ENCODE data around the gene RTN4RL1.
"Not testable (repeated sequence)": the region's sequence is repeated elsewhere in the genome, so short reads cannot be mapped to it uniquely, and the experiment has no call there.

RTN4RL1 gene

DNA sequence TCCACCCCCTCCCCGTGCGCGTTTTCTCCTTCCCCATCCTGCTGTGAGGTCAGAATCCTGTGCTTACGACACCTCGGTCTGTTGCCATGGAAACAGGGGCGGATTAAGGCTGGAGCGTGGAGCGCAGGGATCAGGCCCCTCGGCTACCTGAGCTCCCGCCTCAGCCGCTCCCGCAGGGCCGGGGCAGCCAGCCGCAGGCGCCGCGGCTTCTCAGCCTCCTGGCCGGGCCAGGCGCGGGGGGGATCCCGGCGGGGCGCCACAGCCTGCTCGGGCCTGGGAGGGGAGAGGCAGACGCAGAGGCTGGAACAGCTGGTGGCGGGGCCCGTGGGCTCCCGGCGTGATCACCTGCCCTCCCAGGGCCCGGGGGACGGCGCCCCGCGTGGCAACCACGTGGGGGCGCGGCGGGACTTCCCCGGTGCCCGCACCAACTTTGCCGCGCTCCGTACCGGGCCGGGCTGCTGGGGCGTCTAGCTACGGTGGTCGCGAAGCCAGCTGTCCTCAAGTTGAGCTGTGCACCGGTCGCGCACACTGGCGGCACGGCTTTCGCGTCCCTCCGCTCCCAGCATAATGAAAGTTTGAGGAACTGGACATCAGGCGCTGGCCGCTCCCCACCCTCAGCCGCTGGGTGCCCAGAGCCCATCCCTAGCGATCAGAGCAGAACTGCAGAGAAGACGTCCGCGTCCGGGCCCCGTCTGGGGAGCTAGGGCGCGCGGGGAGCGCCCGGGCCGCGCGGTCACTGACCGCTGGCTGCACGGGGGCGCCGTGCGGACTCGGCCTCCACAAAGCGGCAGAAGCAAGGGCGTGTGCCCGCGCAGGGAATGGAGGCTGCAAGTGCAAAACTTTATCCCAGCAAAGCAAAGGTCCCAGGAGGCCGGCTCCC lies 1.2 kb downstream of the RTN4RL1 start:
- no peak for DNase-seq

DNA sequence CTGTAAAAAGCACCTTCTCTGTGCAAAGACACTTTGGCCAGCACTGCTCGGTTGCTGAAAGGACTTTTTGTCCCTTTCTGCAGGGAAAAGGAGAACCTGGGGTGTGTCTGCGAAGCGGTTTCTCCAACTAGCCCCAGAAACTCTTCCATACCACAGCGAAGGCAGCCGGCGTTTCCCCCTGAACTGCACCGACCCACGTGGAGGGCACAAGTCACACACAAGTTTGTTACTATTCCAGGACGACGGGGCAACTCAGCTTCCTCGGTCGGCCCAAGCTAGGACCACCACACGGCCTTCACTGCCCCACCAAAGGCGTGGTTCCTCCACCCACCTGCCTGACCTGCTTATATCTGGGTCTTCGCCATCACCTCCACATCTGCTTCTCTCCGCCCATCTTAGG lies 1.9 kb downstream of the RTN4RL1 start:
- no peak for DNase-seq

DNA sequence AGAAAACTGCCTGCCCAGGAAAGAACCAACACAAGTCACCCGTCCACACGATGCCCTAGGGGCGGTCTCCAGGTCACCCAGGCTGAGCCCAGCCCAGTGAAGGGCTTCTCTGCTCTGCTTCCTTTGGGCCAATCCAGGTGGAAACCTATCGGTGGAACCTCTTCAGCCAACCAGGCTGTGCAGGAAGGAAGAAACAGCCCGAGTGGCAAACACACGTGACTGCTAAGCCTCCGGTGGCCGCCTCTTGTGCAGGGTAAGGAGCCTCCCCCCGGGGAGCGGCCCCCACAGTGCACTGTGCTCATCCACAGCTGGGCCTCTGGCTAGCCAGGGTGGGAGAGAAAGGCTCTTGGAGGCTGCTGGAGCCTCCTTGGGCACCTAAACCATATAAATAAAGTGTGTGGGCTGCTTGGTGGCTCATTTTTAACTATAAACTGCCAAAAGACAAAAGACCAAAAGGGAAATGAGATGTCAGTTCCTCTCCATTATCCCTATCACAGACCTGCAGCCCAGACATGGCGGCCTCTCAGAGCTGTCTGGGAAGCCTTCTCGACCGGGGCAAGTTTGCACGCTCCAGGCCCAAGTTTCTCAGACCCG lies 2.4 kb downstream of the RTN4RL1 start:
- no peak for DNase-seq

DNA sequence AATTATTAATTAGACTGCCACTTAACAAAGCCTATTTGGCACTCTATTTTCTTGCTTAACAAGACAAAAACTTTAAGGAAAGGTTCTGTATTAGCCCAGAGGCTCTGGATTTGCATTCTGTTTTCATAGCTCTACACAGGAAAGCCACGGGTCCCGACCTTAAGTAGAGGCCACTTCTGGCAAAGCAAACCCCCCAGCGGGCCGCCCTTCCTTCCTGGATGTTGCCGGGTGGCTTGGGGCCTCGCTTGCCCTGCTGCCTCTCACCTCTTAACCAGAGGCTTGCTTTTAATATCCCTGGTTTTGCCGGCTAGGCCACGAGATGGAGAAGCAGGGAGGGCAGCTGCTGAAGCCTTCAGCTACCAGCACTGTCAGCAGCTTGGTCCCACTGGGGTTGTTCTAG lies 4.4 kb downstream of the RTN4RL1 start:
- DNase-seq = no peak

DNA sequence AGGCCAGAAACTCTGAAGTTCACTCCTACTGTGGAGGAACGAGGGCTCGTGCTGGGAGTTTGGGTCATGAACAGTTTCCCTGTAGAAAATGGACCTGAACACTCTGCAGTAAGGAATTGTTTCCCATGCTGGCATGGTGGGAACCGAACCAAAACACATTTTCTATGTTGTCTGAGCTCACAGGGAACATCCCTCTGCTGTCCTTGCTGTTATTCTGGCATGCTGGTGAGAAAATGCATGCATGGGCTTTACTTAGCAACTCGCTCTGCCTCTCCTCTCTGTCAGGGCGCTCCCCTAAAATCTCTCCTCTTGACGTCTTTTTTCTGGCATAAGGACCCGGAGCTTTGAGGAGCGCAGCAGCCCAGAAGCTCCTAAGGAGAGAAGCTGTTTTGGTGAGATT lies 5.4 kb downstream of the RTN4RL1 start:
- no peak for DNase-seq

DNA sequence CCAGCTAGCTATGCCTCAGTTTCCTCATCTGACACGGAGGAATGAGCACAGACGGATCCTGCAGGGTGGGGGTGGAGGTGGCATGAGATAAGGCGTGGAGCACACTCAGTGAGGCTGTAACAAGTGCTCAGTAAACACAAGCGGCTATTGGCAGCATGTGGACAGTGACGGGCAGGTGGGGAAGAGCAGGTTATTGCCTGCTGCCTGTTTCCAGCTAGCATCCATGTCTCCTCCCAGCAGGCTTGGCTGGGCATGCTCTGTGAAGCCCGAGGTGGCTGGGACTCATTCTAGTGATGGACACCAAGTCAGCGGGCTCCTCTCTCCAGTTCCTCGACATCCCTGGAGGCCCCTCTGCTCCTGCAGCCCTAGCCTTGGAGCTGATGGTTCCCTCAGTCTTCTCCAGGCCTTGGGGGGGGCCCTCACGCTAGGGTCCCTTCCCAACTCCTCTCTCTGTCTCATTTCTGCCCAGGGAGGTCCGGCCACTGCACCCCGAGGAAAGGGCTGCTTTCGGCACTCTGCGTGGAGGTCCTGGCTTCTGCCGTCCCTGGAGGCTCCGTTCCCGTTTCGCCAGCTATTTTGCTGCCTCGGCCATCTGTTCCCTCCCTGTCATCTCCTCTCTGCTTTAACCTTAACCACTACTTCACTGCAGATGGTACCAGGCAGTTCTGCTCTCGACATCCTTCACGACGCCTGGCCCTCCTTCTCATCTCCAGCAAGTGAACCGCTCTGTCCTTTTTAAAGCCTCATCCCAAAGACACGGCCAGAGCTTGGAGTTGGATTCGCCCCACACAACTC lies 6.2 kb downstream of the RTN4RL1 start:
- DNase-seq = no peak

DNA sequence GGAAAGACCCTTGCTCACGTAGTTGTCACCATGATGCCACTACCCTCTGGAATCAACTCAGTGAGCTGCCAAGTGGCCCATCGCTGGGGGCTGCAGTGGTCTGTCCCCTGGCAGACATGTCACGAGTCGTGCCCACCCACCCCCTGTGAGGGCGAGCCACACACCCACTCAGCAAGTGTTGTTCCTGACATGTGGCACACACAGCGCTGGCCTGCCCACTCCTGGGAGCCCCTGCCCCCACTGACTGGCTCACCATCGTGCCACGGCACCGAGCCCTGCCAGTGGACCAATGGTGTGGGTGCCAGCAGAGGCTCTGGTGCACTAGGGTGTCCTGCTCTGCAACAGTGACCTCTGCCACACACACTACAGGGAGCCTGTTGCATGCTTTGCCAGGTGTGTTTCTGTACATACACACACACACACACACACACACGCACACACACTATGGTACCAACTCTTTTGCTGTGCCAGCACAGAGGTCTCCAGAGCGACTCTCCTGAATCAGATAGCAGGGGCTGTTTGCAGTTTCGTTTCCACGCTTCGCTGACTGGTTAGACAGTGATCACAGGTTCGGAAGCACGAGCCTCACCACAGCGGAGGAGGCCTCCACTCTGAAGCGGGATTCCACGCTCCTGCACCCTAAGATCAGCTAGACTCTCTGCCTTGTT lies 7.7 kb downstream of the RTN4RL1 start:
- no peak for DNase-seq

DNA sequence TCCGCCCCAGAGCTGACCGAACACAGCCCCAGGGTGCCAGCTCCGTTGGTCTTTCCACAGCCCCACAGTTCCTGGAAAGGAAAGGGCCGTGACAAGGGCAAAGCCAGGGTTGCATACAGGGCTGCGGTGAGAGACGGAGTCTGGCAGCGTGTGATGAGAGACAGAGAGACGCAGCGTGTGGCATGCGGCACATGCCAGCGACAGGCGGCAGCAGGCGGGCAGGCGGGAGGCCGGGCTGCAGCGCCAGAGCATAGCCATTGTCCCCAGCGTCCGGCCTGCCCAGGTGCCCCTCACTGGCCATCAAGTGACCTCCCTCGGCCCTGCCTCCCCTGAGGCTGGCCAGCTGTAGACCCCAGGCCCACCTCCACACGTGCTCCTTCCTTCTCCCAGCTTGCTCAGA lies 8.6 kb downstream of the RTN4RL1 start:
- DNase-seq = no peak

DNA sequence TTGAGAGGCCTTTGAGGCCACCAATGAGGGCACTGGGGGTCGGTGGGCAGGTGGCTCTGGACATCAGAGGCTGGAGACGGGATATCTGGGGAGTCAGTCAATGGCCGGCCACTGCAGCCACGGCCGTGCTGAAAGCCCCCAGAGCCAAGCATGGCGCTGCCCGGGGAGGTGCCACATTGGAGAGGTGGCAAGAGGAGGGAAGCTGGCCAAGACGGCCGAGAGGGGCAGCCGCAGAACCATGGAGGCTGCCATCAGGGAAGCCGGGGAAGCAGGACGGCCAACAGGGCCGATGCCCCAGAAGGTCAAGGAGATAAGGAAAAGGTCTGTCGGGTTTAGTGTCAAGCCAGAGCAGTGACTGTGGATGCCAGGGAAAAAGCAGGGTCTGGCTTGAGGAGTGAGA lies 9.8 kb downstream of the RTN4RL1 start:
- no peak for DNase-seq

DNA sequence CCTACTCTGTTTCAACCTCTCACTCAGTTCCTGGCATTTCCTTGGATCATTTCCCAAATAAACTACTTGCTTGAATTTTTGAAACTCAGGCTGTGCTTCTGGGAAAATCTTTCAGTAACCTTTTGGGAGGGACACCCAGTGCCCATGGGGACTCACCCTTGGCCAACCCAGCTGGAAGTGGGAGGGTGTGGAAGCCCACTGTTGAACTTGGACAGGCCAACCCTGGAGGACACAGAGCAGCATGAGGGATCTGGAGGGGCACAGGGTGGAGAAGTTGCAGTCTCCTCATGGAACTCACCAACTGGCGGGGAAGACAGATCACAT lies 11.2 kb downstream of the RTN4RL1 start:
- no peak for DNase-seq

DNA sequence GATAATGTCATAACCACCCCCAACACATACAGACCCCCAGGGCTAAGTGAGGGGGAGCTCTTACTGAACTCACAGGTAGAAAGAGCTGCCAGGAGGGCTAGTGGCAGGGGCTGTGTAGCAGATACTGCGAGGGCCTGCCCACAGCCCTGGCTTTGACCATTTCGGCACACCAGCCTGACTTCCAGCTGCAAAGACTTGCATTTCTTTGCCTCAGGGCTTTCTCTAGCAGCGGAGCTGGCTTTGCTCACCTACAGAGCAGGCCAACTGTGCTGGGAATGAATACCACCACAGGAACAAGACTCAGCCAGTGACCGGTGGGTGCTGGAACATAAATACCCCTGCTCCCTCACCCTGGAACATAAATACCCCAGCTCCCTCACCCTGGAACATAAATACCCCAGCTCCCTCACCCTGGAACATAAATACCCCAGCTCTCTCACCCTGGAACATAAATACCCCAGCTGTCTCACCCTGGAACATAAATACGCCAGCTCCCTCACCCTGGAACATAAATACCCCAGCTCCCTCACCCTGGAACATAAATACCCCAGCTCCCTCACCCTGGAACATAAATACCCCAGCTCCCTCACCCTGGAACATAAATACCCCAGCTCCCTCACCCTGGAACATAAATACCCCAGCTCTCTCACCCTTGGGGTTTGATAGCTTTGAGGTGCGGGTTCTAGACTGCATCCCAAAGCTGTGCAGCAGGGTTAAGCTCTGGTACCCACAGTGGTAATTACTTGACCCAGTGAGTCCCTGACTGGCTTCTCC lies 11.7 kb downstream of the RTN4RL1 start:
- DNase-seq = not testable (repeated sequence)

DNA sequence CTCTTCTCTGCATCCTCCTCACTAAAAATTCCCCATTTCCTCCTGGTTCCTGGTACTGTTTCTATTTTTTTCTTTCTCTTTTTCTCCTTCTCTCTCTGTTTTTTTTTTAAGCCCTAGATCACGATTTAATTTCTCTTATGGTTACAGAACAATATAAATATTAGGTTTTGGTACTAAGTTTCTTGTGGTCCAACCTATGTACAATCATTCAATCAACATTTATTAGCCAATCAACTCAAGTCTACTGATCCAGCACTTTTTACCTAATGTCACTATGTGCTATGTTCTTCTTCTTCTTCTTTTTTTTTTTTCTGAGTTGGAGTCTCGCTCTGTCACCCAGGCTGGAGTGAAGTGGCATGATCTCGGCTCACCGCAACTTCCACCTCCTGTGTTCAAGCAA lies 12.6 kb downstream of the RTN4RL1 start:
- DNase-seq = no peak

DNA sequence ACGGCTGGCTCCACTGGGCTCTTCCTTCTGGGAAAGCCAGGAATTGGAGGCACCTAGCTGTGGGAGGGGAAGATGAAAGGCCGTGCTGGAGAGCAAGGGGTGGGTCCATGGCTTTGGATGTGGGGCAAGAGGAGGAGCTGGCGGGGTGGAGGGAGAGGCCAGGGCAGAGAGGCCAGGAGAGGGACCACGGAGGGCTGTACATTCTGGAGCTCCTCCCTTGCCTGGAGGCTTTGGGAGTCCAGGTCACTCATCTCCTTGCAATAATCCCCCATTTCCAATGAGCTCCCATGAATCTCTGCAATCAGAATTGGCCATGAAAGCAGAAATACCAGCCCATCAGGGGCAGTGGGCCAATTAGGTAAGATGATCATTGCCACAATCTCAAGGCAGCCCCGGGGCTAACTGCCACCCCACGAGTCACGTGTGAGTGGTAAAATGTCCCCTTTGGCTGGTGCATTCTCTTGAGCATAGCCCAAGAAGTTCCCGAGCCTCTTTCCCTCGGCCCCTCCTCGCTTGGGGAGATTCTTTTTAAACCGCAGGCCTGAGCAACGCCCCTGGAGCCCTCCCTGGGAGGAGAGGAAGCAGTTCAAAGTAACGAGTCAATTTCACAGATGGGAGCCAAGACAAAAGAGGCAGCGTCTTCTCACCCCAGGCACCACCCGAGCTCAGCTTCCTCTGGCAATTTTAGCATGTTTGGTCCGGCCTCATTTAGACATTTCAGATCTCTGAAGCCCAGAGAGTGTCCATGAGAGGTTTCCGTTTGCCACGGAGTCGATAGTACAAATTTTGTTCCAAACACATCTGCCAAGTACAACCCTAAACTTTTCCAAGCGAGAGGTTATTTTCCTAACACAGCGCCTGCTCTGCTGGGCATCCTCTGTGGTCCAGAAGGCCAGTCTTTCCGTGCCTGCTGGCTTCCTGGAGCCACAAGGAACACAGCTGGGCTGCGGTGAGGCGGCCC lies 13.4 kb downstream of the RTN4RL1 start:
- no peak for DNase-seq

DNA sequence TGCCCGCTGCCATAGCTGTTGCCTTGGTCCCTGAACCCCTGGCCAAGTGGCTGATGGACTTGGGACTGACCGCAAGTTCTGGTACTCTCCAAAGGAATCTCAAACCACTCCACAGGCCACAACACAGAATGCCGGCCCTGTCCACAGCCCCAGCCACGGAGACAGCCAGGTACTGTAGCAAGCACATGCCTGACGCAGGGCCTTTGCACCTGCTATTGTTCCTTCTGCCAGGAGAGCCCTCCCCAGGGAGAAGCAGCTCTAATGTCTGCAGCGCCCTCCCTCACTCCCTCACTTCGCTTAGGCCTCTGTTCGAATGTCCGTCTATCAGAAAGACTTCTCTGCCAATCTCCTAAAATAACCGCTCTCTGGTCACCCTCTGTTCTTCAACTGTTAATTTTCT lies 15.4 kb downstream of the RTN4RL1 start:
- no peak for DNase-seq

DNA sequence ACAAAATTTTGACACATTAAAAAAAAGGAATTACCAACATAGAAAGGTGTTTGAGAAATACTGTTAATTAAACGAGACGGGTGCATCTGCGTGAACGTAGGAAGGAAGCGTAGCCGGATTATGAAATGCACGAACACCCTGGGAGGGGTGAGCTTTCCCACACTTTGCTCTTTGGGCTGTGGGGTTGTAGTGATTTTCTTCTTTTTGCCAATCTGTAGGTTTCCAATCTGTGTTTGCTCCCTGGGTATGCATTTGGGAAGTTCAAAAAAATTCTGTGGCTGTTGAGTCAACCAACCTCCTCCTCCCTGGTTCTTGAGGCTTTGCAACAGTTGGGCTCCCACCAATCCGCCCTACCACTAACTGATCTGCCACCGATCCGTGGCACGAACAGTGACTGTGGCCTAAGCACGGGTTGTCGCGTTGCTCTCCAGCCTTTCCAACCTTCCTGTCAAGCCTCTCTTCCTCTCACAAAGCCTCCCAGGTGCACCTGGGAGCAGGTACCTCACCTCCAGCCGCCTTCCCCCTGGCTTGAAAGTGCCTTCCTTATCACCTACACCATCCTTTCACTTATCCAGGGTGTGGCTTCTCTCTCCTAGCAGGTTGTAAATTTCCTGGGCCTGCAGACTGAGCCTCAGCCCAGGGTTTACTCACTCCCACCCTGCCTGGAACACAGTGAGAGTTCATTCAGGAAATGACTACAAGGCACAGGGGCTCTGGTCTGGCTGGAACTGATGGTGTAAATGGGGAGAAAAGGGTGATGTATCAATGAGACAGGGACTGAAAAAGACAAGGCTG lies 16.6 kb downstream of the RTN4RL1 start:
- DNase-seq = no peak

DNA sequence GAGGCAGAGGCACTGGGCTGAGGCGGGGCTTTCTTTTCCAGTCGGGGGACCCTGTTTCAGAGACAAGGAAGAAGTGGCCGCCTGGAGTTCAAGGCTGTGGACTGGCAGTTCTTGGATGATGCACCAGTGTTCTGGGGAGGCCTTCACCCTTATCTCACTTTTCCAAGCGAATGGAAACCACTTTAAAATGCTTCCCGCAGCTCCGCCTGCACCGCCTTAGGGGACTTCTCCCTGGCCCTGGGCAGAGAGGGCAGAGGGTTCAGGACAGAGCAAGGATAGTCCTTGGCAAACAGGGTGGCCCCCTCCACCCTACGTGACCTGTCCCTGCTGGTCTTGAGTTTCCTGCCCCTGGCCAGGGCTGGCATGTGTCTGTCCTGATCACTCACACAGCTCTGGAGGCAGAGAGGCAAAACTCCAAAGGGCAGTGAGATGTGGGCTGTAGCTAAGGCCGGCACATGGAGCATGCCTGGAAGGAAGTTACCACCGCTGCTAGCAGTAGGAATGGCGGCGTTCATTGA lies 20.6 kb downstream of the RTN4RL1 start:
- no peak for DNase-seq

DNA sequence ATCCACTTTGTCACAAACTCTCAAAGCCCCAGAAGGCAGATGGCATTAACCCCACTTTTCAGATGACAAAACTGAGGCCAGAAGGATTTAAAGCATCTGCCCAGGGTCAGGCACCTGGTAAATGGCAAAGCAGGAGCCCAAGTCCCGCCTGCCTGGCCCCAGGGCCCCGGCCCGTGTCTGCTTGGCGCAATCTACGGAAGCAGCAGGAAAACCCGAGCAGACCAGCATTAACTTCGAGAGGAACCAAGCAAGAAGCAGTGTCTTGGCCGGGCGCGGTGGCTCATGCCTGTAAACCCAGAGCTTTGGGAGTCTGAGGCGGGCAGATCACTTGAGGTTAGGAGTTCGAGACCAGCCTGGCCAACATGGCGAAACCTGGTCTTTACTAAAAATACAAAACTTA lies 21.6 kb downstream of the RTN4RL1 start:
- no peak for DNase-seq

DNA sequence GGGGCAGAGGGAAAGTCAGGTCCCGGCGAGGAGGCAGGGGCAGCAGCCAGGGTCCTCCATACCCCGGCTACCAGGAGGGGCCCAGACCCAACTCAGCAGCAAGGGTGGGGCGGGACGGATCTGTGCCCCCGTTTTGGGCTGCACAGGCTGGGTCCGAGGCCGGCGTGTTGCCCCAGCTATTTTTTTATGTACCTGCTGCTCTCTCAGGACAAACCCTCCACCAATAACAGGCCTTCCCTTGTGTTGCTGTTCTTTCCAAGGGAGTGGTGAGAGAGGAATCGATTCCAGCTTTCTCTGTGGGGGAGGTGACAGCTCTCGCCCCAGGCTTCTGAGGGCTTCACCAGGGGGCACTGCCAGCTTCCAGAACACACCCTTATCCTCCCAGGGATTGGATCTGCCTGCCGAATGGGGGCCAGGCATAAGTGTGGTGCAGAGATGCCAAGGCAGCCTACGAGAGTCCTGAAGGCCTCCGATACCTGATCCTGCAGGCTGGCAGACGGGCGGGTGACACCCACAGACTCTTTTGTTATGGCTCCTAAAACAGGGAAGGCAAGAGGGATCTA lies 22.3 kb downstream of the RTN4RL1 start:
- no peak for DNase-seq

DNA sequence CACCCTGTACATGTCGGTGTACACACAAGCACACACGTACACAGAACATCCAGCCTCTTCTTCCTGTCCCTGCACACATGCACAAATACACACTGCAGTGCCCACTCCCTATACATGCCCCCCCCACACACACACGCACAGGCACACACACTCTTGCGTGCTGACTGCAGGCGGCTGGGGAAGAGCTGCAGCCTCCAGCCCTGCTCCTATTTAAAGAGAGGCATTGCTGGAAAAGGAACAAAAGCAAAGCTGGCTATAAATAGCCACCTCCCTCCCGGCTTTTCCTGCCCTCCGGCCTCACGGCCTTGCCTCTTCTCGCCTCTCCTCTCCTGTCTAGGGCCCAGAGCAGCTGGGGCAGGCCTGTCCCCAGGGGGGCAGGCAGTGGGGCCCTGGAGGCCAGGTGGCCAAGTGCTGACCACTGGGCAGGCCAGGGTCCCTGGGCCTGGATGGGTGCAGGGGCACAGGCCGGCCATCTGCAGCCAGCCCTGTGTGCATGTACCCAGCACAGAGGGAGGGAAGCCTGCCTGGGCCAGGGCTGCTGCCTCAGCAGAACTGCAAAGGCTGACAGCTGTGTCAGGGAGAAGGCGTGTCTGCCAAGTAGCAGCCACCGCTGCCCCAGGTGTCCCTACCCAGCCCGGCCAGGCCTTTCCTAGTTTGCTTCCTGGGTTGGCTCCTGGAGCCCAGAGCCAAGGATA lies 25.4 kb downstream of the RTN4RL1 start:
- no peak for DNase-seq

All from effector CD4-positive, alpha-beta T cell (primary cell).